UCSD-AML1 (cell line): Measurements from ENCODE around the gene HHIPL2.

ENCODE experiments used
- DNase-seq: peaks from one replicate; lab custom pipeline; 2025; ENCODE audit not compliant: unreplicated experiment; lab: John Stamatoyannopoulos, UW

Gene HHIPL2

GRCh38 chr1:222547944-222548671, at the start of gene HHIPL2:
TSS of gene HHIPL2 (minus strand) at chr1:222548104. CDS start at chr1:222548044, 60 bp downstream.
- no peak for DNase-seq

- DNase-seq, result no peak
Measured at GRCh38 chr1:222596696-222597095, 48.8 kb upstream of the HHIPL2 start.

GRCh38 chr1:222594789-222595188, 46.9 kb upstream of the HHIPL2 start:
- DNase-seq, result no peak

DNA sequence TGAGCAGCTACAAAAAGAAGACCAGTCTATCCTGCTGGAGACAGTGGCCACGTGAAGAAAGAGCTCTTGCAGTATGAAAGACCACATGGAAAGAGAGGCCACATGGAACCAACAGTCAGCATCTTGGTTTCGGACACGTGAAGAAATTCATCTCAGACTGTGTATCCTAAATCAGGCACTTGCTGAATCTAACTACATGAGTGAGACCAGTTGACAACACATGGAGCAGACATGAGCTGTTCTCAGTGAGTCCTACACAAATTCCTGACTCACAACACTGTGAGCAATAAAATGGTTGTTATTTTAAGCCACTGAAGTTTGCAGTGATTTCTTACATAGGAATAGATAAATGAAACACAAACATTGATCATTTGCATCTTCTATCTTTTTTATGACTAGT, 44.3 kb upstream of the HHIPL2 start:
- no peak for DNase-seq

- DNase-seq, result peak; percentile 76
Measured at GRCh38 chr1:222589462-222590302, 41.8 kb upstream of the HHIPL2 start, which contains the start of gene TAF1A. TSS of gene TAF1A (minus strand) at chr1:222589933.

- no peak for DNase-seq
Measured at GRCh38 chr1:222588135-222588534, 40.2 kb upstream of the HHIPL2 start.

GRCh38 chr1:222586842-222587241, 38.9 kb upstream of the HHIPL2 start:
- no peak for DNase-seq

- no peak for DNase-seq
Measured at GRCh38 chr1:222583079-222583478, 35.2 kb upstream of the HHIPL2 start.

DNA sequence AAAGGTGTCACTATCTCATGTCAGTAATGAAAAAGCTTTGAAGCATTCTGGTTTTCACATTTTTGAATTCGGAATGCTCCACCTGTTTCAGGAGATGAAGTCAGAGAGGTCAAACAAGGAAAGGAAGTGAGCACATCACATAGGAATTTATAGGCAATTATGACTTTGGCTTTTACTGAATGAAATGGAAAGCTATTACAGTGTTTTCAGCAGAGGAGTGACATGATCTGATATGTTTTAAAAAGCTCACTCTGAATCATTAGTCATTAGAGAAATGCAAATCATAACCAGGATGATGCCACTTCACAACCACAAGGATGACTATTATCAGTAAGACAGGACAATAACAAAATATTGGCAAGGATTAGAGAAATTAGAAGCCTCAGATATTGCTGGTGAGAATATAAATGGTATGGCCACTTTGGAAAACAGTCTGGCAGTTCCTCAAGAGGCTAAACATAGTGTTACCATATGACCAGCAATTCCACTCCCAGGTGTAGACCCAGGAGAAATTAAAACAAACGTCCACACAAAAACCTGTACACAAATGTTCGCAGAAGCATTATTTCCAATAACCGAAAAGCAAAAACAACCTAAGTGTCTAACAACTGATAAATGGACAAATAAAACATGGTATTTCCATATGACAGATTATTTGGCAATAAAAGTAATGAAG, 34.3 kb upstream of the HHIPL2 start:
- DNase-seq, result no peak

DNA sequence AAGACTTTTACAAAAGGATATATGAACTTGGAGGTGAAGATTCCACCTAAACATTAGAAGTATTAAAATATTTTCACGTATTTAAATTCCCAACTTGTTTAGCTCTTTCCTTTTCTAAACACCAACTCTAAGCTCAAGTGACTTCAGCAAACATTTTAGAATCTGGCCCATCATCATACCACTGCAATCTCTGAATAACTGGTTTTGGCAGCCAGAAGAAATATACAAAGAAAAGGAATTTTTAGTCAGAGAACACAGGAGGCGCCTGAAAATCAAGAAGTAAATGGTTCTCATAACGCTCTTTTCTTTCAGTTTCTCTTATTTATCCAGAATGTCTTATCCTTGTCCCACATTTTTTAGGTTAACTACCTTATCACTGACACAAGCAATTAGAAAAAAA, 31.4 kb upstream of the HHIPL2 start:
- DNase-seq, result no peak

- DNase-seq, result no peak
Measured at GRCh38 chr1:222570837-222571236, 22.9 kb upstream of the HHIPL2 start.

DNA sequence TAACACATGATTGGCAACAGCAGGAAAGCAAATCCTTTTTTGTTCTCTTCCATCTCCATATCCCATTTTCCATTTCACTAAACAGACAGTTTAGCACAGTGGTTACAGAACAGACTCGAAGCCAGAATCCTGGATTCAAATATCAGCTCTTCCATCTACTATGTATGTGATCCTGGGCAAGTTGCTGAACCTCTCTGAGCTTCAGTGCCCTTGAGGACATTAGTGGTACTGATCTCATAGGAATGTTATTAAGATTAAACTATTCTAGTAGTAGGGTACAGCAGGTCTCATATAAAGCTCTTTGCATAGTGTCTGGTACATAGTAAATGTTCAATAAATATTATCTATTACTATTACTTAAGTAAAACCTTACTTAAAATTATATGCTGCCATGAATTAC, 13.8 kb upstream of the HHIPL2 start:
- no peak for DNase-seq

- no peak for DNase-seq
Measured at GRCh38 chr1:222557574-222557973, 9.7 kb upstream of the HHIPL2 start.

DNA sequence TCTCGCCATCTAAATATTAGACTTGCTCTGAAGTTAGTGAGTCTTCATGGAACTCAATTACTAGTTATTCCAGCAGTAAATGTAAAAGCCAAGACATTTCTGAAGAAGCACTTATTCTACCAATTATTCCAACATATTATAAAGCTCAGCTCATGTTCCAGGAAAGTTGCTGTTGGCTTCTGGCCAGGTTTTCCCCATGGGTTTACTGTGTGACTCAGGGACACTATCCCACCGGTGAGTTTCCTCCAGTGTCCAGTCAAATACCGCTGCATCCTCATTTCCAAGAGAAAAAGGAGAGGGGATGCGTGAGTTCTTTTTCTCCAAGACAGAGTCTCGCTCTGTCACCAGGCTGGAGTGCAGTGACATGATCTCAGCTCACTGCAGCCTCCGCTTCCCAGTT, 9.2 kb upstream of the HHIPL2 start:
- no peak for DNase-seq

GRCh38 chr1:222555992-222556615, 8.2 kb upstream of the HHIPL2 start:
- DNase-seq, result no peak

GRCh38 chr1:222554177-222554576, 6.3 kb upstream of the HHIPL2 start:
- no peak for DNase-seq

GRCh38 chr1:222552882-222553281, 5.0 kb upstream of the HHIPL2 start:
- no peak for DNase-seq

- DNase-seq, result no peak
Measured at GRCh38 chr1:222547260-222547614, 667 bp downstream of the HHIPL2 start.

DNA sequence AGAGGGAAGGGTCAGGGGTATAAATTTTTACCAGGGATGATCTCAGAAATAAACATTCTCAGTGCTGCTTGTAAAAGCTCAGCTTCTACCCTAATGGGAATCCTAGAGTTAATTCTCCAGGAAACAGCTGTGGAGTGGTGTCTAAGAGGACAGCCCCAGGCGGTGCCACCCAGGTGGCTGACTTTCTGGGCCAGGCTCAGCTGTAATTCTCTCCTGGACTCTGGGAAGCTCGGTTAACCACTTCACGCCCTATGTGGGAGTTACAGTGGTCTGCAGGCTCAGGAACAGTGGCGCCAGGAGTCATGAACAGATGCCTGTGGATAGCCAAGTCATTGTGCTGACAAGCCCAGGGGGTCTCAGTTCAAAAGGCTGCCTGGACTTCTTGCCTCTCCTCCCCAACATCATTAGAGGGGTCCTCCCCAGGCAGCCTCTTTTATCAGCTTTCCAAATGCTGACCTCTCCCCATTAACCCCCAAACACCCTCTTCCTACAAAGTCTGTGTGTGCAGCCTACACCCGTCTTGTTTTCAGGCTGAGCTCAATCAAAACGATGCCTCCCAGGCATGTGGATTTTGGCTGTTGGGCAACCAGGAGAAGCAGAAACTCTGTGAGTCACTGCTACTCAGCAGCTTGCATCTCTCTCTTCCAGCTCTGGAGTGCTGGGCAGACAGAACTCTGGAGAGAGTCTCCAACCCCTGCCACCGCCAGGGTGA, 1.2 kb downstream of the HHIPL2 start:
- no peak for DNase-seq

- DNase-seq, result no peak
Measured at GRCh38 chr1:222546091-222546490, 1.8 kb downstream of the HHIPL2 start.

- DNase-seq, result no peak
Measured at GRCh38 chr1:222543817-222544216, 4.1 kb downstream of the HHIPL2 start.
